K562 (cell line): ENCODE data around the gene ATF6B. TPM values are rescaled to one million over a fixed set of nuclear protein-coding genes. Genes with fewer than 3 reads are reported as not detected.

Source experiments
- ARID1B ChIP-seq: fragments of 450-650 bp; IDR thresholded peaks from 2 replicates; pipeline ENCODE4 v1.6.1; 2016; ENCODE audit warnings: antibody characterized with exemption, mild to moderate bottlenecking, inconsistent platforms
- C11orf30 ChIP-seq: fragments of 450-650 bp; IDR thresholded peaks from 2 replicates; pipeline ENCODE4 v1.6.1; 2016; ENCODE audit warnings: low read depth, mild to moderate bottlenecking
- EHMT2 ChIP-seq: fragments of 450-650 bp; IDR thresholded peaks from 2 replicates; pipeline ENCODE4 v1.6.1; 2018; ENCODE audit warnings: antibody characterized with exemption
- HDAC2 ChIP-seq: fragments of 450-650 bp; IDR thresholded peaks from 2 replicates; pipeline ENCODE4 v1.6.1; 2016; ENCODE audit warnings: mild to moderate bottlenecking
- HDAC6 ChIP-seq: IDR thresholded peaks from 2 replicates; pipeline ENCODE4 v1.6.1; 2012; ENCODE audit warnings: low read depth, mild to moderate bottlenecking, control low read depth, inconsistent platforms, low read length, moderate library complexity
- JUN ChIP-seq, 2 experiments: sonication (generic) in 1 of 2; formaldehyde crosslinking in 1 of 2; IDR thresholded peaks; 2 replicates each; pipeline versions ENCODE4 v1.6.1 to v1.8.0; 2012 to 2022; ENCODE audit warnings: borderline replicate concordance in 2 of 2, mild to moderate bottlenecking in 2 of 2, improper control_type of control experiment in 1 of 2, low read depth in 1 of 2, low read length in 1 of 2, missing genetic modification reagents in 1 of 2
- MBD2 ChIP-seq: sonication (generic); IDR thresholded peaks from 2 replicates; pipeline ENCODE4 v1.6.1; 2016; ENCODE audit warnings: low read depth, borderline replicate concordance
- NR2C2 ChIP-seq, 2 experiments: fragments of 200-800 bp in 1 of 2; sonication (Bioruptor generic) in 1 of 2; sonication (generic) in 1 of 2; formaldehyde crosslinking in 1 of 2; IDR thresholded peaks; 2 replicates each; pipeline versions ENCODE4 v1.6.1 to v1.8.0; 2016 to 2022; ENCODE audit warnings: mild to moderate bottlenecking in 1 of 2, missing compliant biosample characterization in 1 of 2, missing genetic modification characterization in 1 of 2, missing genetic modification reagents in 1 of 2
- NR3C1 ChIP-seq: sonication (generic); formaldehyde crosslinking; IDR thresholded peaks from 2 replicates; pipeline ENCODE4 v1.8.1; 2022; ENCODE audit warnings: missing genetic modification reagents
- SMARCA5 ChIP-seq: fragments of 450-650 bp; IDR thresholded peaks from 2 replicates; pipeline ENCODE4 v1.6.1; 2016
- TAL1 ChIP-seq: fragments of 450-650 bp; IDR thresholded peaks from 2 replicates; pipeline ENCODE4 v1.6.1; 2016; ENCODE audit warnings: mild to moderate bottlenecking
- ZNF239 ChIP-seq: fragments of 250-450 bp; sonication (Bioruptor Pico); IDR thresholded peaks from 2 replicates; pipeline ENCODE4 v1.4.0; 2020; ENCODE audit warnings: mild to moderate bottlenecking
- ZNF436 ChIP-seq: fragments of 250-450, 450-650 bp; sonication (Bioruptor Pico); formaldehyde crosslinking; IDR thresholded peaks from 2 replicates; pipeline ENCODE4 v1.7.0; 2020; ENCODE audit warnings: mild to moderate bottlenecking
- polyA plus RNA-seq, 8 experiments: library from polyadenylated mRNA; depleted of rRNA in 4 of 8; stranded (reverse) in 5 of 8; unstranded in 3 of 8; fragments of >200 nt; fragmentation: Nextera tagmentation in 2 of 8; fragmentation: Illumina TruSeq in 1 of 8; extraction: Ambion mirVana in 2 of 8; extraction: Trizol in 1 of 8; gene quantifications; 2 replicates each; pipeline versions ENCODE4 v1.2.1 to v1.2.3, GENCODE V29; 2011 to 2014; ENCODE audit warnings: inconsistent platforms in 1 of 8, missing spikeins in 1 of 8
- total RNA-seq, 7 experiments: library from RNA; depleted of rRNA in 6 of 7; stranded (reverse); fragments of >200 nt in 6 of 7; fragmentation: Illumina TruSeq in 2 of 7; extraction: Trizol in 2 of 7; gene quantifications; 2 replicates each; pipeline versions ENCODE4 v1.2.1 to v1.2.3, GENCODE V29; 2011 to 2021; ENCODE audit warnings: low replicate concordance in 1 of 7
- TF ChIP-seq, protein P1 (sequence below), 2 experiments: fragments of 450-650 bp; IDR thresholded peaks; 2 replicates each; pipeline ENCODE4 v1.6.1; 2018; ENCODE audit warnings: mild to moderate bottlenecking in 2 of 2, low read depth in 1 of 2; ENCODE audit not compliant: partially characterized antibody in 2 of 2
- TF ChIP-seq, protein P2 (sequence below): fragments of 450-650 bp; formaldehyde crosslinking; IDR thresholded peaks from 2 replicates; pipeline ENCODE4 v1.4.0; 2020; ENCODE audit warnings: mild to moderate bottlenecking, mixed read lengths
- TF ChIP-seq, protein P3 (sequence below): fragments of 450-650 bp; IDR thresholded peaks from one replicate; pipeline ENCODE4 v1.6.1; 2018; ENCODE audit warnings: mild to moderate bottlenecking, moderate library complexity; ENCODE audit not compliant: partially characterized antibody
- TF ChIP-seq, protein P4 (sequence below), 3 experiments: IDR thresholded peaks in 2 of 3; conservative IDR thresholded peaks in 1 of 3; 2 replicates each; pipeline ENCODE4 v1.5.1; 2011 to 2012; ENCODE audit warnings: low read length in 3 of 3, mild to moderate bottlenecking in 3 of 3, control low read depth in 2 of 3, improper control_type of control experiment in 1 of 3, inconsistent platforms in 1 of 3, low read depth in 1 of 3, mixed read lengths in 1 of 3, moderate library complexity in 1 of 3; ENCODE audit not compliant: insufficient read depth in 2 of 3
- TF ChIP-seq, protein P5 (sequence below): sonication (generic); formaldehyde crosslinking; IDR thresholded peaks from 2 replicates; pipeline ENCODE4 v1.8.0; 2022; ENCODE audit warnings: mild to moderate bottlenecking, missing genetic modification reagents

Gene ATF6B
- total and polyA plus RNA-seq, 9 of the 15 experiments (the other 6 are each of a cell fraction or from before 2014, with no cell fraction given), result 20.7 to 131 (median 31.7) TPM

DNA sequence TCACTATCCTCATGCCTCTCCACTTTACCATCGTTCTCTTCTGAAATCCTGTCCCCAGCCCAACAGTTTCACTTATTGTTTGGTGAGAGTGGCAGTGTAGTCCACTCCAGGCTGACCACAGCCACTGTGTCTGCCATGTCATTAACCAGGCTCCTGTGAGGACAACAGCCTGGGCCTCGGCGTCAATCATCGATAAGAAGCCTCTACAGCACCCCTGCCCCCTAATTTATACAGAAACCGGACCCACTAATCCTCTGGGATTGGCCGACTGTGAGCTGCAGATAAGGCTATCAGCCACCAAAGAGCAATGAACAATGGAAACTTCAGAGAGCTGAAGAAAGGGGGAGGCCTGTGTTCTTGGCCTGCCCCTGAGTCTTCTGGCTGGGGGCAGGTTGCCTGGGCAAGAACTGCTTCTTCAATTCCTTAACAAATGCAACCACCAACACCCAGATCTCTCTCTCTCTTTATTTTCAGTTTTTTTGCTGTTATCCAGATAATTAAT is 39.8 kb upstream of the ATF6B start (continued):
- TF ChIP-seq, protein P1, sequence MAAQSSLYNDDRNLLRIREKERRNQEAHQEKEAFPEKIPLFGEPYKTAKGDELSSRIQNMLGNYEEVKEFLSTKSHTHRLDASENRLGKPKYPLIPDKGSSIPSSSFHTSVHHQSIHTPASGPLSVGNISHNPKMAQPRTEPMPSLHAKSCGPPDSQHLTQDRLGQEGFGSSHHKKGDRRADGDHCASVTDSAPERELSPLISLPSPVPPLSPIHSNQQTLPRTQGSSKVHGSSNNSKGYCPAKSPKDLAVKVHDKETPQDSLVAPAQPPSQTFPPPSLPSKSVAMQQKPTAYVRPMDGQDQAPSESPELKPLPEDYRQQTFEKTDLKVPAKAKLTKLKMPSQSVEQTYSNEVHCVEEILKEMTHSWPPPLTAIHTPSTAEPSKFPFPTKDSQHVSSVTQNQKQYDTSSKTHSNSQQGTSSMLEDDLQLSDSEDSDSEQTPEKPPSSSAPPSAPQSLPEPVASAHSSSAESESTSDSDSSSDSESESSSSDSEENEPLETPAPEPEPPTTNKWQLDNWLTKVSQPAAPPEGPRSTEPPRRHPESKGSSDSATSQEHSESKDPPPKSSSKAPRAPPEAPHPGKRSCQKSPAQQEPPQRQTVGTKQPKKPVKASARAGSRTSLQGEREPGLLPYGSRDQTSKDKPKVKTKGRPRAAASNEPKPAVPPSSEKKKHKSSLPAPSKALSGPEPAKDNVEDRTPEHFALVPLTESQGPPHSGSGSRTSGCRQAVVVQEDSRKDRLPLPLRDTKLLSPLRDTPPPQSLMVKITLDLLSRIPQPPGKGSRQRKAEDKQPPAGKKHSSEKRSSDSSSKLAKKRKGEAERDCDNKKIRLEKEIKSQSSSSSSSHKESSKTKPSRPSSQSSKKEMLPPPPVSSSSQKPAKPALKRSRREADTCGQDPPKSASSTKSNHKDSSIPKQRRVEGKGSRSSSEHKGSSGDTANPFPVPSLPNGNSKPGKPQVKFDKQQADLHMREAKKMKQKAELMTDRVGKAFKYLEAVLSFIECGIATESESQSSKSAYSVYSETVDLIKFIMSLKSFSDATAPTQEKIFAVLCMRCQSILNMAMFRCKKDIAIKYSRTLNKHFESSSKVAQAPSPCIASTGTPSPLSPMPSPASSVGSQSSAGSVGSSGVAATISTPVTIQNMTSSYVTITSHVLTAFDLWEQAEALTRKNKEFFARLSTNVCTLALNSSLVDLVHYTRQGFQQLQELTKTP (IDR thresholded peaks at IDR 0.05; ENCODE audit: low read depth in 1 of 2, partially characterized antibody in 2 of 2), result peak in 1 of 2 experiments; percentile 71
- TF ChIP-seq ZNF239 (CRISPR knock-in tag) (peak; percentile 72), HDAC6 (no peak), NR2C2 (CRISPR knock-in tag; IDR thresholded peaks at IDR 0.05) (no peak), NR2C2 (tag; IDR thresholded peaks at IDR 0.05) (no peak), ARID1B (peak; percentile 98), TAL1 (peak; percentile 96), JUN (IDR thresholded peaks at IDR 0.05; ENCODE audit: borderline replicate concordance, low read depth, low read length) (no peak), JUN (CRISPR knock-in tag; IDR thresholded peaks at IDR 0.05; ENCODE audit: borderline replicate concordance) (no peak), ZNF436 (no peak), MBD2 (peak; percentile 78), SMARCA5 (no peak), NR3C1 (no peak), HDAC2 (peak; percentile 95; the same call in 1 of the 2 replicates), EHMT2 (peak; percentile 86), C11orf30 (no peak; the same call in 1 of the 2 replicates)
- TF ChIP-seq, protein P2, sequence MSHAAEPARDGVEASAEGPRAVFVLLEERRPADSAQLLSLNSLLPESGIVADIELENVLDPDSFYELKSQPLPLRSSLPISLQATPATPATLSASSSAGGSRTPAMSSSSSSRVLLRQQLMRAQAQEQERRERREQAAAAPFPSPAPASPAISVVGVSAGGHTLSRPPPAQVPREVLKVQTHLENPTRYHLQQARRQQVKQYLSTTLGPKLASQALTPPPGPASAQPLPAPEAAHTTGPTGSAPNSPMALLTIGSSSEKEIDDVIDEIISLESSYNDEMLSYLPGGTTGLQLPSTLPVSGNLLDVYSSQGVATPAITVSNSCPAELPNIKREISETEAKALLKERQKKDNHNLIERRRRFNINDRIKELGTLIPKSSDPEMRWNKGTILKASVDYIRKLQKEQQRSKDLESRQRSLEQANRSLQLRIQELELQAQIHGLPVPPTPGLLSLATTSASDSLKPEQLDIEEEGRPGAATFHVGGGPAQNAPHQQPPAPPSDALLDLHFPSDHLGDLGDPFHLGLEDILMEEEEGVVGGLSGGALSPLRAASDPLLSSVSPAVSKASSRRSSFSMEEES (CRISPR knock-in tag), result no peak; the same call in 1 of the 2 replicates
- TF ChIP-seq, protein P3, sequence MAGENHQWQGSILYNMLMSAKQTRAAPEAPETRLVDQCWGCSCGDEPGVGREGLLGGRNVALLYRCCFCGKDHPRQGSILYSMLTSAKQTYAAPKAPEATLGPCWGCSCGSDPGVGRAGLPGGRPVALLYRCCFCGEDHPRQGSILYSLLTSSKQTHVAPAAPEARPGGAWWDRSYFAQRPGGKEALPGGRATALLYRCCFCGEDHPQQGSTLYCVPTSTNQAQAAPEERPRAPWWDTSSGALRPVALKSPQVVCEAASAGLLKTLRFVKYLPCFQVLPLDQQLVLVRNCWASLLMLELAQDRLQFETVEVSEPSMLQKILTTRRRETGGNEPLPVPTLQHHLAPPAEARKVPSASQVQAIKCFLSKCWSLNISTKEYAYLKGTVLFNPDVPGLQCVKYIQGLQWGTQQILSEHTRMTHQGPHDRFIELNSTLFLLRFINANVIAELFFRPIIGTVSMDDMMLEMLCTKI, result no peak
- TF ChIP-seq, protein P4, sequence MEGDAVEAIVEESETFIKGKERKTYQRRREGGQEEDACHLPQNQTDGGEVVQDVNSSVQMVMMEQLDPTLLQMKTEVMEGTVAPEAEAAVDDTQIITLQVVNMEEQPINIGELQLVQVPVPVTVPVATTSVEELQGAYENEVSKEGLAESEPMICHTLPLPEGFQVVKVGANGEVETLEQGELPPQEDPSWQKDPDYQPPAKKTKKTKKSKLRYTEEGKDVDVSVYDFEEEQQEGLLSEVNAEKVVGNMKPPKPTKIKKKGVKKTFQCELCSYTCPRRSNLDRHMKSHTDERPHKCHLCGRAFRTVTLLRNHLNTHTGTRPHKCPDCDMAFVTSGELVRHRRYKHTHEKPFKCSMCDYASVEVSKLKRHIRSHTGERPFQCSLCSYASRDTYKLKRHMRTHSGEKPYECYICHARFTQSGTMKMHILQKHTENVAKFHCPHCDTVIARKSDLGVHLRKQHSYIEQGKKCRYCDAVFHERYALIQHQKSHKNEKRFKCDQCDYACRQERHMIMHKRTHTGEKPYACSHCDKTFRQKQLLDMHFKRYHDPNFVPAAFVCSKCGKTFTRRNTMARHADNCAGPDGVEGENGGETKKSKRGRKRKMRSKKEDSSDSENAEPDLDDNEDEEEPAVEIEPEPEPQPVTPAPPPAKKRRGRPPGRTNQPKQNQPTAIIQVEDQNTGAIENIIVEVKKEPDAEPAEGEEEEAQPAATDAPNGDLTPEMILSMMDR (IDR thresholded peaks at IDR 0.05 in 2 of 3, conservative IDR thresholded peaks at IDR 0.05 in 1 of 3; ENCODE audit: insufficient read depth in 2 of 3, low read depth in 1 of 3, low read length in 3 of 3), result no peak
- TF ChIP-seq, protein P5, sequence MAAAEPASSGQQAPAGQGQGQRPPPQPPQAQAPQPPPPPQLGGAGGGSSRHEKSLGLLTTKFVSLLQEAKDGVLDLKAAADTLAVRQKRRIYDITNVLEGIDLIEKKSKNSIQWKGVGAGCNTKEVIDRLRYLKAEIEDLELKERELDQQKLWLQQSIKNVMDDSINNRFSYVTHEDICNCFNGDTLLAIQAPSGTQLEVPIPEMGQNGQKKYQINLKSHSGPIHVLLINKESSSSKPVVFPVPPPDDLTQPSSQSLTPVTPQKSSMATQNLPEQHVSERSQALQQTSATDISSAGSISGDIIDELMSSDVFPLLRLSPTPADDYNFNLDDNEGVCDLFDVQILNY (CRISPR knock-in tag), result no peak
